A549 (cell line): ENCODE data around the gene S1PR5. TPM values are rescaled to one million over a fixed set of nuclear protein-coding genes. Genes with fewer than 3 reads are reported as not detected.

Source experiments
- ATAC-seq, 2 experiments: fragments of 200-7000 bp in 1 of 2; fragments of >200 bp in 1 of 2; cut with Nextera tagmentation in 1 of 2; cut with Tn5 transposase in 1 of 2; 3 replicates each; pipeline versions ENCODE4 v1.8.0 to v1.9.1; 2018 to 2020; ENCODE audit warnings: mild to moderate bottlenecking in 1 of 2, moderate library complexity in 1 of 2
- CTCF ChIA-PET: fragments of 300-600 bp; sonication (Branson Sonifier 250); formaldehyde crosslinking; extraction: SDS; loops from one replicate; lab custom pipeline; 2021; ENCODE audit warnings: antibody characterized with exemption, inconsistent platforms; lab: Yijun Ruan, JAX
- POLR2A ChIA-PET: fragments of 350-600 bp; formaldehyde crosslinking; extraction: SDS; loops from one replicate; lab custom pipeline; 2021; ENCODE audit warnings: antibody characterized with exemption, inconsistent platforms; lab: Yijun Ruan, JAX
- DNase-seq, 2 experiments: peaks; one replicate each; pipeline versions ENCODE4 v3.0.0 to v3.0.0-alpha.2; 2011 to 2016; ENCODE audit warnings: low read depth in 1 of 2, low spot score in 1 of 2
- FAIRE-seq: peaks from 2 replicates; lab custom pipeline; 2011; peaks lifted over from hg19 to GRCh38; lab: Jason Lieb, UNC
- H3K27ac ChIP-seq, 2 experiments: fragments of >200 bp; sonication (Bioruptor Twin); formaldehyde crosslinking; 3 replicates each; pipeline ENCODE4 v1.5.1; 2016 to 2017
- H3K4me1 ChIP-seq: fragments of >200 bp; sonication (Bioruptor Twin); formaldehyde crosslinking; 3 replicates; pipeline ENCODE4 v1.6.1; 2016
- H3K4me2 ChIP-seq: fragments of >200 bp; sonication (Bioruptor Twin); formaldehyde crosslinking; 3 replicates; pipeline ENCODE4 v1.6.1; 2016
- H3K4me3 ChIP-seq: fragments of >200 bp; sonication (Bioruptor Twin); formaldehyde crosslinking; 3 replicates; pipeline ENCODE4 v1.5.1; 2016
- H3K9me3 ChIP-seq: fragments of >200 bp; sonication (Bioruptor Twin); formaldehyde crosslinking; 3 replicates; pipeline ENCODE4 v1.6.1; 2016
- BHLHE40 ChIP-seq: IDR thresholded peaks from 2 replicates; pipeline ENCODE4 v1.6.1; 2012; ENCODE audit warnings: low read depth, low read length, inconsistent platforms
- CBX2 ChIP-seq: fragments of 200-600 bp; sonication (generic); IDR thresholded peaks from 2 replicates; pipeline ENCODE4 v1.6.1; 2016; ENCODE audit warnings: low read depth, mild to moderate bottlenecking, borderline replicate concordance
- CHD2 ChIP-seq: fragments of 150-350 bp; IDR thresholded peaks from 2 replicates; pipeline ENCODE4 v1.6.1; 2014; ENCODE audit warnings: low read length; ENCODE audit not compliant: partially characterized antibody
- EHF ChIP-seq: fragments of 250-450 bp; sonication (Bioruptor Pico); IDR thresholded peaks from 2 replicates; pipeline ENCODE4 v1.5.0; 2020; ENCODE audit warnings: mild to moderate bottlenecking
- FOSL2 ChIP-seq, 2 experiments: fragments of 450-650 bp in 1 of 2; fragments of >200 bp in 1 of 2; sonication (Bioruptor Twin) in 1 of 2; formaldehyde crosslinking; IDR thresholded peaks; 2 replicates each; pipeline versions ENCODE4 v1.5.0 to v1.6.1; 2016 to 2020; ENCODE audit warnings: mild to moderate bottlenecking in 1 of 2, moderate library complexity in 1 of 2
- GATA3 ChIP-seq: IDR thresholded peaks from 2 replicates; pipeline ENCODE4 v1.6.1; 2012; ENCODE audit warnings: borderline replicate concordance
- HOXA7 ChIP-seq: fragments of 250-450 bp; sonication (Bioruptor Pico); IDR thresholded peaks from 2 replicates; pipeline ENCODE4 v1.5.0; 2020; ENCODE audit warnings: mild to moderate bottlenecking, moderate library complexity
- JUNB ChIP-seq: fragments of >200 bp; sonication (Bioruptor Twin); formaldehyde crosslinking; IDR thresholded peaks from 2 replicates; pipeline ENCODE4 v1.6.1; 2016
- KDM1A ChIP-seq: fragments of 200-600 bp; sonication (generic); IDR thresholded peaks from 2 replicates; pipeline ENCODE4 v1.6.1; 2016; ENCODE audit warnings: low read depth, mild to moderate bottlenecking
- PHF8 ChIP-seq: fragments of 200-600 bp; sonication (generic); IDR thresholded peaks from 2 replicates; pipeline ENCODE4 v1.6.1; 2016; ENCODE audit warnings: low read depth, mild to moderate bottlenecking, antibody characterized with exemption, moderate library complexity, borderline replicate concordance
- POLR2AphosphoS2 ChIP-seq: conservative IDR thresholded peaks from 2 replicates; pipeline ENCODE4 v1.6.1; 2012; ENCODE audit warnings: low read length, improper control_type of control experiment, inconsistent platforms
- RAD21 ChIP-seq, 2 experiments: fragments of >200 bp in 1 of 2; sonication (Bioruptor Twin) in 1 of 2; formaldehyde crosslinking in 1 of 2; IDR thresholded peaks in 1 of 2; conservative IDR thresholded peaks in 1 of 2; 2 replicates in 1 of 2; 3 replicates in 1 of 2; pipeline ENCODE4 v1.6.1; 2012 to 2018; ENCODE audit warnings: inconsistent platforms in 1 of 2
- TP53 ChIP-seq: fragments of 250-450 bp; sonication (Bioruptor Pico); IDR thresholded peaks from 2 replicates; pipeline ENCODE4 v1.5.0; 2021; ENCODE audit warnings: mild to moderate bottlenecking, moderate library complexity
- WGBS: methylation state at CpG from one replicate; pipeline ENCODE4 v1.1.6; 2017; ENCODE audit errors: missing lambda C conversion rate; 5-methylcytosine and 5-hydroxymethylcytosine counted together
- polyA minus RNA-seq: library from RNA; depleted of rRNA, polyadenylated mRNA; stranded (reverse); fragments of >200 nt; gene quantifications from 2 replicates; pipeline ENCODE4 v1.2.3, GENCODE V29; 2011; rRNA and poly(A)+ RNA removed
- polyA plus RNA-seq, 4 experiments: library from polyadenylated mRNA; depleted of rRNA in 3 of 4; stranded (reverse); fragments of >200 nt; fragmentation: RNase III in 1 of 4; extraction: RNeasy Plus Mini Kit Qiagen cat#74134 plus additional on column Dnase treatment in 1 of 4; gene quantifications; 2 replicates in 3 of 4; 3 replicates in 1 of 4; pipeline ENCODE4 v1.2.3, GENCODE V29; 2011 to 2017
- TF ChIP-seq, protein P1 (sequence below): fragments of >200 bp; sonication (Bioruptor Twin); formaldehyde crosslinking; IDR thresholded peaks from 3 replicates; pipeline ENCODE4 v1.5.1; 2016
- TF ChIP-seq, protein P2 (sequence below): fragments of 200-600 bp; sonication (generic); IDR thresholded peaks from 2 replicates; pipeline ENCODE4 v1.6.1; 2016; ENCODE audit warnings: antibody characterized with exemption, mild to moderate bottlenecking, moderate library complexity

The S1PR5 gene, protein sequence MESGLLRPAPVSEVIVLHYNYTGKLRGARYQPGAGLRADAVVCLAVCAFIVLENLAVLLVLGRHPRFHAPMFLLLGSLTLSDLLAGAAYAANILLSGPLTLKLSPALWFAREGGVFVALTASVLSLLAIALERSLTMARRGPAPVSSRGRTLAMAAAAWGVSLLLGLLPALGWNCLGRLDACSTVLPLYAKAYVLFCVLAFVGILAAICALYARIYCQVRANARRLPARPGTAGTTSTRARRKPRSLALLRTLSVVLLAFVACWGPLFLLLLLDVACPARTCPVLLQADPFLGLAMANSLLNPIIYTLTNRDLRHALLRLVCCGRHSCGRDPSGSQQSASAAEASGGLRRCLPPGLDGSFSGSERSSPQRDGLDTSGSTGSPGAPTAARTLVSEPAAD
- polyA plus RNA-seq (2011; rRNA removed): 0.99 and 2.1 TPM in 2 replicates
- polyA plus RNA-seq (2012; cell fraction: cytosol; rRNA removed): 2.2 and 3.3 TPM in 2 replicates
- 2.5 and 5.1 TPM in 2 replicates for polyA plus RNA-seq (2012; cell fraction: nucleus; rRNA removed)
- 3.0 to 3.8 TPM (median 3.1 TPM) in 3 replicates for polyA plus RNA-seq (2017; fragmentation: RNase III; extraction: RNeasy Plus Mini Kit Qiagen cat#74134 plus additional on column Dnase treatment)
- polyA minus RNA-seq: 0.78 and 0.83 TPM in 2 replicates

DNA sequence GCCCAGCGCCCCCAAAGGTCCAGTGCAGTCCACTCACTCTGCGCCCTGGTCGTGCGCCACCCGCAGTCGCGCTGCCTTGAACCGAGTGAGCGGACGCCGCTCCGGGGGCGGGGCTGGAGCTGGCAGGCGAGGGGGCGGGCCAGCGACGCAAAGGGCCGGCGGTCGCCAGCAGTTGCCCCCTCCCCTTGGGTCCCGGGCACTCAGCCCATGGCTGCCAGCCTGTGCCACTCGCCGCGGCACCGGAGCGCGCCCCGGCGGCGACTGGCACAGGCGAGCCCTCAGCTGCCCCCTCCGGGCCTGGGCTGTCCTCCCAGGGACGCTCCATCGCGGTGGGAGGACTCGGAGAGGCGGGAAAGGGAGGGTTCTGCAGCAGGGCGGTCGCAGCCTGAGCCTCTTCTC lies at the start of gene S1PR5:
S1PR5 (minus strand) TSS at position 87 of the 399 bp plus-strand sequence. CDS start 2,436 bp downstream, outside the sequence.
- ATAC-seq (peak; percentile 73 to 86), FAIRE-seq (no peak)
- ChIA-PET POLR2A (interaction anchor here (0.6 kb wide), 1 partner anchor 14 kb away, joined by 3 read pairs; no protein-coding TSS in a partner anchor), CTCF (interaction anchor here (1.2 to 2.7 kb wide), 5 partner anchors 12 to 42 kb away, joined by 3 to 9 read pairs (median 7); no protein-coding TSS in a partner anchor)
- H3K4me3 ChIP-seq: peak within 1 kb of the TSS; percentile 92
- WGBS: no CpG with 5 or more reads among the region's 39 CpGs
- peak within 1 kb of the TSS; percentile 99 for H3K4me2 ChIP-seq
- H3K9me3 ChIP-seq: no peaks in the 10 kb centered on the region
- H3K4me1 ChIP-seq: peaks cover 11% of the 10 kb centered on the region; the same call in 1 of the 3 replicates
- TF ChIP-seq KDM1A: no peak
- TF ChIP-seq, protein P1, sequence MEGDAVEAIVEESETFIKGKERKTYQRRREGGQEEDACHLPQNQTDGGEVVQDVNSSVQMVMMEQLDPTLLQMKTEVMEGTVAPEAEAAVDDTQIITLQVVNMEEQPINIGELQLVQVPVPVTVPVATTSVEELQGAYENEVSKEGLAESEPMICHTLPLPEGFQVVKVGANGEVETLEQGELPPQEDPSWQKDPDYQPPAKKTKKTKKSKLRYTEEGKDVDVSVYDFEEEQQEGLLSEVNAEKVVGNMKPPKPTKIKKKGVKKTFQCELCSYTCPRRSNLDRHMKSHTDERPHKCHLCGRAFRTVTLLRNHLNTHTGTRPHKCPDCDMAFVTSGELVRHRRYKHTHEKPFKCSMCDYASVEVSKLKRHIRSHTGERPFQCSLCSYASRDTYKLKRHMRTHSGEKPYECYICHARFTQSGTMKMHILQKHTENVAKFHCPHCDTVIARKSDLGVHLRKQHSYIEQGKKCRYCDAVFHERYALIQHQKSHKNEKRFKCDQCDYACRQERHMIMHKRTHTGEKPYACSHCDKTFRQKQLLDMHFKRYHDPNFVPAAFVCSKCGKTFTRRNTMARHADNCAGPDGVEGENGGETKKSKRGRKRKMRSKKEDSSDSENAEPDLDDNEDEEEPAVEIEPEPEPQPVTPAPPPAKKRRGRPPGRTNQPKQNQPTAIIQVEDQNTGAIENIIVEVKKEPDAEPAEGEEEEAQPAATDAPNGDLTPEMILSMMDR: peak; percentile 7; the same call in 1 of the 3 replicates
- TF ChIP-seq PHF8: peak; percentile 24; the same call in 1 of the 2 replicates
- no peak for TF ChIP-seq POLR2AphosphoS2
- TF ChIP-seq, all 56 proteins: peak for 2
- H3K27ac ChIP-seq: peak within 1 kb of the TSS; percentile 72 to 93
- peak; percentile 35 for DNase-seq

DNA sequence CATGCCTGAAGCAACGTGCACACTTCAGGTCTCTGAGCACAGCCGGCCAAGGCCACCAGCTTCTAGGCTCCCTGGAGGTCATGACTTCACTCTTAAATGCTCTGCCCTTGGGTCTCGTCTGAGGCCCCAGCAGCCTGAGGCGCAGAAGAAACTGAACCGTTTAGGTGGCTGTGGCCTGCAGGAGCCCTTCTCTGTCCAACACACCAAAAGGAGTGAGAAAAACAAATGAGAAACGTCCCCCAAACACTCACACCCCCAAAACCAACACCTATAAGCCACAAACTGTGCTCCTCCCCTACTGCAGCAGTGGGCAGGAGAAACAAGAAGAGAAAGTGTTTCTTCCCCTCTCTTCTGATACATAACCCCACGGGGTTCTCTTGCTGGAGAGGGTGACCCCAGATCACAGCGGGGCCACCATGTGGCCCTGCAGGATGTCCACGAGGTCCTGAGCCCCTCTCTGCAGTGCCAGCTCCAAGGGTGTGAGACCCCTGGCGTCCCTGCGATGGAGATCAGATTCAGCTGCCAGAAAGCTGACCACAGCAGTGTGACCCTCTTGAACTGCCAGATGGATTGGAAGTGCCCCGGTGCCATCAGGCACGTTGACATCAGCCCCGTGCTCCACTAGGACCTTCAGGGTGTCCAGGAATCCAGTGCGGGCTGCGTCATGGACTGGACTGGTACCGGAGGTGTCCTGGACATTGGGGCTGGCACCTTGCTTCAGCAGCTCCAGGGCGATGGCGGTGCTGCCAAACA lies 49.6 kb upstream of the S1PR5 start:
- no peak for TF ChIP-seq POLR2AphosphoS2
- no peak for TF ChIP-seq RAD21 (conservative IDR thresholded peaks at IDR 0.05 in 1 of 2, IDR thresholded peaks at IDR 0.05 in 1 of 2)
- TF ChIP-seq JUNB: no peak
- Histone ChIP-seq H3K4me2 (peak overlapping the region; percentile 90), H3K4me1 (peaks cover 25% of the 10 kb centered on the region), H3K4me3 (peak overlapping the region; percentile 75; the same call in 2 of the 3 replicates), H3K9me3 (no peaks in the 10 kb centered on the region), H3K27ac (no peak overlapping the region)
- FAIRE-seq (no peak), ATAC-seq (no peak), DNase-seq (no peak)
- POLR2A ChIA-PET: no interaction called here
- CTCF ChIA-PET: interaction anchor here (0.9 to 3.0 kb wide), 7 partner anchors 12 to 178 kb away, joined by 3 to 12 read pairs (median 4); no protein-coding TSS in a partner anchor
- WGBS: 64% methylated on average over 10 of the region's 19 CpGs

DNA sequence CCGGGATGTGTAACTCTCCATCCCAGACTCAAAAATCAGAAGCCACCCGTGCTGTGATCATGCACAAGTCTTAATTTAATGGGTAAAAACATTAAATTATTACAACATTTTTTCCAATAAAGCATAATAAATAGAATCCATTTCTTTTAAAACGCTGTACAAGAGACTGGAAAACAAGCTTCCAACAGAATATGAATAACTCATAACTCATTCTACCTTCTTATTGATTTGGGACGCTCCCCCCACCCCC lies 49.1 kb upstream of the S1PR5 start:
- POLR2A ChIA-PET: no interaction called here
- Histone ChIP-seq H3K4me2 (peak overlapping the region; percentile 90), H3K9me3 (no peaks in the 10 kb centered on the region)
- TF ChIP-seq FOSL2 (IDR thresholded peaks at IDR 0.05) (no peak), FOSL2 (CRISPR knock-in tag; IDR thresholded peaks at IDR 0.05) (no peak), KDM1A (no peak), EHF (CRISPR knock-in tag) (no peak), TP53 (CRISPR knock-in tag) (no peak), BHLHE40 (no peak), CBX2 (no peak), GATA3 (no peak), HOXA7 (CRISPR knock-in tag) (no peak), CHD2 (no peak), PHF8 (no peak)
- TF ChIP-seq, protein P2, sequence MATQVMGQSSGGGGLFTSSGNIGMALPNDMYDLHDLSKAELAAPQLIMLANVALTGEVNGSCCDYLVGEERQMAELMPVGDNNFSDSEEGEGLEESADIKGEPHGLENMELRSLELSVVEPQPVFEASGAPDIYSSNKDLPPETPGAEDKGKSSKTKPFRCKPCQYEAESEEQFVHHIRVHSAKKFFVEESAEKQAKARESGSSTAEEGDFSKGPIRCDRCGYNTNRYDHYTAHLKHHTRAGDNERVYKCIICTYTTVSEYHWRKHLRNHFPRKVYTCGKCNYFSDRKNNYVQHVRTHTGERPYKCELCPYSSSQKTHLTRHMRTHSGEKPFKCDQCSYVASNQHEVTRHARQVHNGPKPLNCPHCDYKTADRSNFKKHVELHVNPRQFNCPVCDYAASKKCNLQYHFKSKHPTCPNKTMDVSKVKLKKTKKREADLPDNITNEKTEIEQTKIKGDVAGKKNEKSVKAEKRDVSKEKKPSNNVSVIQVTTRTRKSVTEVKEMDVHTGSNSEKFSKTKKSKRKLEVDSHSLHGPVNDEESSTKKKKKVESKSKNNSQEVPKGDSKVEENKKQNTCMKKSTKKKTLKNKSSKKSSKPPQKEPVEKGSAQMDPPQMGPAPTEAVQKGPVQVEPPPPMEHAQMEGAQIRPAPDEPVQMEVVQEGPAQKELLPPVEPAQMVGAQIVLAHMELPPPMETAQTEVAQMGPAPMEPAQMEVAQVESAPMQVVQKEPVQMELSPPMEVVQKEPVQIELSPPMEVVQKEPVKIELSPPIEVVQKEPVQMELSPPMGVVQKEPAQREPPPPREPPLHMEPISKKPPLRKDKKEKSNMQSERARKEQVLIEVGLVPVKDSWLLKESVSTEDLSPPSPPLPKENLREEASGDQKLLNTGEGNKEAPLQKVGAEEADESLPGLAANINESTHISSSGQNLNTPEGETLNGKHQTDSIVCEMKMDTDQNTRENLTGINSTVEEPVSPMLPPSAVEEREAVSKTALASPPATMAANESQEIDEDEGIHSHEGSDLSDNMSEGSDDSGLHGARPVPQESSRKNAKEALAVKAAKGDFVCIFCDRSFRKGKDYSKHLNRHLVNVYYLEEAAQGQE: no peak
- TF ChIP-seq, all 56 proteins: peak for 0
- DNase-seq (no peak), ATAC-seq (no peak), FAIRE-seq (no peak)
- H3K4me1 ChIP-seq: peaks cover 25% of the 10 kb centered on the region
- CTCF ChIA-PET: interaction anchor here (0.5 to 3.0 kb wide), 5 partner anchors 14 to 60 kb away, joined by 4 to 12 read pairs (median 5); no protein-coding TSS in a partner anchor
- peak overlapping the region; percentile 54 to 96 for H3K27ac ChIP-seq
- peak overlapping the region; percentile 75 for H3K4me3 ChIP-seq
- 8% methylated on average over 4 of the region's 4 CpGs for WGBS
